DMS53 (cell line): Measurements from ENCODE around the gene CEP295NL.
"Not testable (repeated sequence)": the region's sequence is repeated elsewhere in the genome, so short reads cannot be mapped to it uniquely, and the experiment has no call there.

ENCODE experiments used
- DNase-seq: peaks from one replicate; lab custom pipeline; 2025; lab: John Stamatoyannopoulos, UW

The CEP295NL gene

DNA sequence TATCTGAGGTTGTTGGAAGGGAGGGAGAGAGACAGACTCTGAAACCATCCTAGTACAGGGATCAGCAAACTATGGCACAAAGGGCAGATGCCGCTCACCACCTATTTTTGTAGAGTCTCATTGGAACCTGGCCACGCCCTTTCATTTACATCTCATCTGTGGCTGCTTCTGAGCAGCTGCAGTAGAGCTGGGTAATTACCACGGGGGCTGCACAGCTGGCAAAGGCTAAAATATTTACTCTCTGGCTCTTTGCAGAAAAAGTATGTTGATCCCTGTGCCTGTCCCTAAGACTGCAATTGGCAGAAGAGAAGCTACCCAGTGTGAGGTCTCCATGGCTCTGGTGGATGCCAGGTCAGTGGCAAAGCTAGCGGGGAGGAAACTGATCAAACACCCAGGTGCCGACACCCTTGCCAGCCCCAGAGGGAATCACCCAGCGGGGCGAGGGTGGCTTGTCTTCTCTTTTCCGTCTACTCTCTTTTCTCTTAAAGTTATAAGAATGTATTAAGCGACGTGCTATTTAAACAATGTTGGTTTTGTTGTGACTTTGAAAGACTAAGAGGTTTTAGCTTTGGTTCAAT, 14.0 kb downstream of the CEP295NL start:
- no peak for DNase-seq

GRCh38 chr17:78886954-78887353, 16.0 kb downstream of the CEP295NL start:
- DNase-seq: no peak

DNA sequence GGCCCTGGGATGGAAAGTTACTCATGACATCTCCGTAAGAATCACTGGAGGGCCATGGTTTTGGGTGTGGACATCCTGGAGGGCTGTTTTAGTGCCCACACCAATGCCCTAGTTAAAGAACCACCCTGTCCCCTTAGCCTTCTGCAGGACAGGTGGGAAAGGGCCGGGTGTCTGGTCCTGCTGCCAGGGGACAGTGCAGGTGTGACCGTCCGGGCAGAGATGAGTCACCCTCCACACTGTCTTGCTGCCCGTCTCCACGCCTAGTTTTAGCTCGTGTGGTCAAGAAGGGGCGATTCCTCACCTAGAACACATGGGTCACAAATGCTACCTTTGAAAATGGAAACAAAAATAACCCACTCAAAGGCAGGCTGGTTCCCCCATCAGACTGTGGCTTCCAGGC, 17.0 kb downstream of the CEP295NL start:
- peak; percentile 72 for DNase-seq

DNA sequence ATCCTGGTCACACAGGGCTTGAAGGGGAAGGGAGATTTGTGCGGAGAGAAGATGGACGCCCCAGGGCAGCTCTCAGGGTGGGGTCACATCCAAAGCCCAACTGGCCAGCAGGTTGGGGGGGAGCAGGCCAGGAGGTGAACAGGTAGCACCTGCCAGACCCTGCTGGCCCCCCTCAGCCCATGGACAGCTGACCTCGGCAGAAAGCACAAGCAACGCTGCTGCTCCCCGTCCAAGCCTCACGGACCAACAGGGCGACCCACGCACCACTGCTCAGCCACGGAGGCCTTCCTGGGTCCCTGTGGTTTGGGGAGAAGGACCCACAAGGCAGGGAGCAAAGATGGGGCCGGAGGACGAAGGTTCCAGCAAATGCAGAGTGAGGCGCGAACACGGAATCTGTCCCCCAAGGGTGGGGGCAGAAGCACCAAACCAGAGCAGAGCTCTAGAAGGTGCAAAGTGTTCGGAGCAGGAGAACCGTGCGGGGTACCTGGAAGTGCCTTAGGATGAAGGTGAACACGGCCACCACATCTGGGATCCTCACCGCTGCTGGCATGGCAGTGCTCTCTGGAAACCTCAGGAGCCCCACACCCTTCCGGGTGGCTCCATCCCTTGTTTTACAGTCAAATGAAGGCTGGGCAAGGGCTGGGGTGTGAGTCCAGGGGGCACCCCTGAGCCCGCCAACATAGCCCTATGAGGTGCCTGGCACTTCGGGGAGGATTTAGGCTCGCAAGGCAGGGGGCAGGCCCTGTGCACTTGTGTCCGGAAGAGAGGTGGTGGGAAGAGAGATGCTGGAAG, 17.9 kb downstream of the CEP295NL start:
- no peak for DNase-seq

- DNase-seq: no peak
These were observed 18.7 kb downstream of the CEP295NL start for GRCh38 chr17:78884148-78884825.

DNA sequence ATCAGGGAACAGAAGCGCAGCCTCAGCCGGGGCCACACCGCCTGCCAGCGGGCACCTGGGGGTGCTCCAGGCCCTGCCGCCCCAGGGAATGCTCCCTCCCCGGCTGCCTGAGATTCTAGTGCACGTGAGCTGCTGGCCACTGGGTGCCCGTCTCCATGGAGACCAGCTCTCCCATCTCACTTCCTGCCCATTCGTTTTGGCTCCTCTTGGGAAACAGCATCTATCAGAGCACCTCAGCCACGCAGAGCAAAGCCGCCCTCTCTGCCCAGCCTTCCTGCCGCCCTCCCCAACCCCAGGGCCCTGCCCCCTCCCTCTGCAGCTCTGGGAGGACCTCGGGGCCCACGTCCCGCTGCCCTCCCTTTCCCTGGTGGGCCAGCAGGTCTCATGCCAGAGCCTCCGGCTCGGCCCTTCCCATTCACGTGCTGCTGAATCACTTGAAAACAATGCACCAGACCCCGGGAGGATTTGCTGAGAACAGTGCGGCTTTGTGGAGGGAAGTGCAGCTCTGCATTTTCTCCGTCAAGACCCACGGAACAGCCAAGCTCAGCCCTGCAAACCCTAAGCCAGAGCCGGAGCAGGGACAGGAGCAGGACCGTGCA, 19.4 kb downstream of the CEP295NL start:
- peak; percentile 88 for DNase-seq

DNA sequence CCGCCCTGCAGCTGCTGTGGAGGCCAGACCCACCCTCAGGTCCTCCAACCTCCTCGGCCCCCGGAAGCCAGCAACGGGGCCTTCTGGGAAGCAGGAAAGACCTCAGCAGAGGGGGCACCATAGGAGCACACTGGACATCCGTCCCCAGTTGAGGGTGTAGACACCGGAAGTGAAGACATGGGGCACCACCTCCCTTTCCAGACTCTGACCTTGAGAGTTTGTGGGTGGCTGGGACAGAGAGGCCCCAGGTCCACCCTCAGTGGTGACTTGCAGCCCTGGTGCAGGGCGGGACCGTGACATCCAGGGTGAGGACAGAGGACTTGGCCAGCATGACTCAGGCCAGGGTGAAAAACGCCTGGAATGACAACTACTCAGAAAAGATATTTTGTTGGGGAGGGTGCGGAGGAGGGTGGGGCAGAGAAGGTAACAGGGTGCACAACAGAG, 19.9 kb downstream of the CEP295NL start:
- peak; percentile 74 for DNase-seq

DNA sequence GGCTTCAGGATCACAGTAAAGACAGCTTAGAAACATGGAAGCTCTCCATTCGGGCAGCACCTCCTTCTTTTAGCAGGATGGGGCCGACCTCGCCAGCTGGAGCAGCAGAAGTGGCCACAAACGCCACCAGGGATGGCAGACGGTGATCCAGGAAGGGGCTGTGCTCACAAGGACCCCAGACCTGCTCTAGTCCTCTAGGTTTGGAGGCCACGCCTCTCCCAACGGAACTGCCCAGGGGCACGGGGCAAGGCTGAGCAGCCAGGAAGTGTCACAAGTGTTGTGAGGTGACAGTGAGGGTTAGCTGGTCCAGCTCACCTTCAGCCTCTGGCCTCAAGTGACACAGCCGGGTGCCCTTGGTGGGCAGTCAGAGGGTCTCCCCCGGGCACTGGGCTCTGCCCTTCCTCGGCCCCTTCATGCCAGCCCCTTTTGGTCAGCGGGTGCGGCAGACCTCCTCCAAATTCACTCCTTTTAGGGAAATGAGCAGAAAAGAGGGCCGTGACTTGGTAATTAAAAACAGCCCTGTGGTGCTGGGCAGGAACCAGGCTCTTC, 20.4 kb downstream of the CEP295NL start:
- no peak for DNase-seq

DNA sequence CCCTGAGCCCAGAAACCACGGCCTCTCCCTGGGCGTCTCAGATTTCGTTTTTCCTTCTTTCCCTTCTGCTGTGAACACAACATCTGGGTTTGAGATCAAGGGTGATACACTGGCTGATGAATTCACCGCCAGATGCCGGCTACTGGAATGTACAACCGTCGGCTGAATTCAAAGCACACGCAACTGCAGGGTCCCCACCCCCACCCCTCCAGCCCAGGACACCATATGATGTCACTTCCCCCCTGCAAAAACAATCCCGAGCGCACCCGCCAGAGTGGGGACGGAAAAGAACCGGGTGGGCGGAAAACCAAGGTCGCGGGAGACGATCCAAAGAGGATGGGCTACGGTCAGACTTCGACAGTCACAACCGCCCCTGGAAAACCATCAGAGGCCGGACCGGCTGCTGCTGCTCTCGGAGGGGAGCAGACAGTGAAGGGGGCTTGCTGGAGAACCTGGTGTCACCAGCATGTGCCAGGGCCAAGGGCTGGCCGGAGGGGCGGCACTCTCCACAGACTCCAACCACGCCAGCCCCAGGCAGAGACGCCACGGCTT, 23.3 kb downstream of the CEP295NL start:
- no peak for DNase-seq

GRCh38 chr17:78878871-78879527, 24.0 kb downstream of the CEP295NL start:
- no peak for DNase-seq

DNA sequence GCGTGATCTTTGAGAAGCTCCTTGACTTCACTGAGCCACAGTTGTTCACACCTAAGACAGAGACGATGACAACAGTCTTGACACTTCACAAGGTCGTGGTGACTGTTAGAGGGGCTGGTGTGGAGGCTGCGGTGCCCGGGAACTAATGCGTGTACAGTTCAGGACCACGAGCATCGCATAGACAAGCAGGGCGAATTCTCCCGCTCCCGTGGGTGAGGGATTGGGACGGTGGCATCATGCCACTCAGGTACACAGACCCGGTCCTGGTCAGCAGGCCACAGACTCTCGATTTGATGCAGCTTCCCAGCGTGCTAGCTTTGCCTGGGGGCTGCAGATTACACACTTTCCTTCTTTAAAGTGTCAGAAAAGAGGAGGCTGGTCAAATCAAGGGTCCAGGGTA, 24.7 kb downstream of the CEP295NL start:
- DNase-seq: no peak

GRCh38 chr17:78876954-78877517, 26.0 kb downstream of the CEP295NL start:
- DNase-seq: not testable (repeated sequence)

DNA sequence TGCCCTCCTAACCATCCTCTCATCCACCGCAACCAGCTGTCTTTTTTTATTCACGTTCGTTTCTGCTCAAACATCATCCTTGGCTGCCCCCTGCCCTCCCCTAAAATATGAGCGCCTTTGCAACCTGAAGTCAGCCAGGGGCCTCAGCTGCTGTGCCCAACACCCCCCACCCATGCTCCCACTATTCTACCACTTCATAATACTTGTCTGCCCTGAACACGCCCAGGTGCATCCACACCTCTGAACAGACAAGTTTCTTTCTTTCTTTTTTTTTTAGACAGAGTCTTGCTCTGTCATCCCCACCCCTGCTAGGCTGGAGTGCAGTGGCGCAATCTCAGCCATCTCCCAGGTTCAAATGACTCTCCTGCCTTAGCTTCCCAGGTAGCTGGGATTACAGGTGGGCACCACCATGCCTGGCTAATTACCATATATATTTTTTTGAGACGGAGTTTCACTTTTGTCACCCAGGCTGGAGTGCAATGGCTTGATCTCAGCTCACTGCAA, 26.9 kb downstream of the CEP295NL start:
- no peak for DNase-seq

GRCh38 chr17:78875363-78876093, 27.5 kb downstream of the CEP295NL start:
- DNase-seq: no peak

DNA sequence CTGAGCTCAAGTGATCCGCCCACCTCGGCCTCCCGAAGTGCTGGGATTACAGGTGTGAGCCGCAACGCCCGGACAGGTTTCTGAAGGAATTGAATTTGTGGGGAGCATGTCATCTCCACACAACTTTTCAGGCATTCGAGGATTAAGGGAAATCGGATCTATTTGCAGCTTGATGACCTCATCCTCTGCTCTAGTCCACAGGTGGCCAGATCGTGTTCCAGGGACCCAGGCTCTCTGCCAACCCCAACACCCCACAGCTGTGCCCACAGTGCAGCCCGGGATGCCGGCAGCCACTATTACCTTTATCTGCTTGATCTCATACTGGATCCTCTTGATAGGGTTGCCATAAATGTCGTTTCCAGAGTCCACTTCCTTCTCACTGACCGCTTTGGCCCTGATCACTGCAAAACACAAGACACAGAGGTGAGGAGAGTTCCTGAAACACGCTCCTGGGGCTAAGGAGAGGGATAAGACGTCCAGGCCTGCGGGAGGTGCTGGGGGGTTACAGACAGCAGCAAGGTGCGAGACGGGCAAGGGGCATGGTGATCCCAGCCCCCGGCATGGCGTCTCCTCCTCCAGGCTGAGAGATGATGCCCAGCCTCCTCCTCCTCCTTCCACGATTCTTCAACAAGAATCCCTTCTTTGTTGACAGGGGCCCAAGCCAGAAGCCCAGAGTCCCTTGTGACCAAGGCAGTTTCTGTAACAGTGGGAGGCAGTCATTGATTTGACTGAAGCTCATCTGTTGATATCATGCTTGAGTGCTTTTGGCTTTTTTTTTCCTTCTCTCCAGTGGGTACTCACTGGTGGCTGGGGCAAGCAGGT, 29.3 kb downstream of the CEP295NL start:
- peak; percentile 95 for DNase-seq

GRCh38 chr17:78872486-78872885, 30.5 kb downstream of the CEP295NL start:
- DNase-seq: peak; percentile 65

GRCh38 chr17:78870621-78871020, 32.4 kb downstream of the CEP295NL start:
- no peak for DNase-seq

DNA sequence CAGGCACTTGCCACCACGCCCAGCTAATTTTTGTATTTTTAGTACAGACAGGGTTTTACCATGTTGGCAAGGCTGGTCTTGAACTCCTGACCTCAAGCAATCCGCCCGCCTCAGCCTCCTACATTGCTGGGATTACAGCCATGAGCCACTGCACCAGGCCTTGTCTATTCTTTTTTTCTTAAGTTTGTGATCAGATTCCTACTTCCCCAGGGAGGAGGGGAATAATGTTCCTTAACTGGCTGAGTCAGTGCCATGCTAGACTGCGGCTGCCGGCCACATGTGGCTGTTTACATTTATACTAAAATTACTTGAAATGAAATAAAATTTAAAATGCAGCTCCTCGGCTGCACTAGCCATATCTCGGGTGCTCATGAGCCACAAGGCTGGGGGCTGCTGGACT, 34.6 kb downstream of the CEP295NL start:
- DNase-seq: no peak

GRCh38 chr17:78867046-78867445, 36.0 kb downstream of the CEP295NL start:
- not testable (repeated sequence) for DNase-seq
